Measurements from ENCODE around the gene RABGAP1.

RABGAP1 gene

DNA sequence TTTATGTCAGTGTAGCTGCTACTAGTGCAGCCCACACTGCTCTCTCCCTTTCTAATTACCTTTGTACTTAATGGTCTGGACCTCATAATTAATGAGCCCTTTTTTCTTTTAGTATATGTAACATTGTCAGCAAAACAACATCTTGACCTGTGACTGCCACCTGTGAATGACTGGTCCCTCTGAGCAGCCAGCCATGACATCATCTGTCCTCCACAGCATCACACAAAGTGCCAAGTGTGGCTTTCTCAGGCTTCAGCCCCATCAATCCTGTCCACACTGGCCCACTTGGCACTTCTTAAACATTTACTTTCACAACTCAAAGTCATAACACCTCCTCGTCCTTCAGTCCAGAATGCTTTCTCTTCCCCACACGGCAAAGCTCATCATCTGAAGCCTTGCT lies 197.3 kb downstream of the RABGAP1 start:
- DNase-seq (ENCODE audit: extremely low spot score) = no peak
- ChIA-PET POLR2A (no interaction called here), CTCF (interaction anchor here (1.3 kb wide), 1 partner anchor 12 kb away, joined by 5 read pairs; no protein-coding TSS in a partner anchor)
- TF ChIP-seq, protein P1, sequence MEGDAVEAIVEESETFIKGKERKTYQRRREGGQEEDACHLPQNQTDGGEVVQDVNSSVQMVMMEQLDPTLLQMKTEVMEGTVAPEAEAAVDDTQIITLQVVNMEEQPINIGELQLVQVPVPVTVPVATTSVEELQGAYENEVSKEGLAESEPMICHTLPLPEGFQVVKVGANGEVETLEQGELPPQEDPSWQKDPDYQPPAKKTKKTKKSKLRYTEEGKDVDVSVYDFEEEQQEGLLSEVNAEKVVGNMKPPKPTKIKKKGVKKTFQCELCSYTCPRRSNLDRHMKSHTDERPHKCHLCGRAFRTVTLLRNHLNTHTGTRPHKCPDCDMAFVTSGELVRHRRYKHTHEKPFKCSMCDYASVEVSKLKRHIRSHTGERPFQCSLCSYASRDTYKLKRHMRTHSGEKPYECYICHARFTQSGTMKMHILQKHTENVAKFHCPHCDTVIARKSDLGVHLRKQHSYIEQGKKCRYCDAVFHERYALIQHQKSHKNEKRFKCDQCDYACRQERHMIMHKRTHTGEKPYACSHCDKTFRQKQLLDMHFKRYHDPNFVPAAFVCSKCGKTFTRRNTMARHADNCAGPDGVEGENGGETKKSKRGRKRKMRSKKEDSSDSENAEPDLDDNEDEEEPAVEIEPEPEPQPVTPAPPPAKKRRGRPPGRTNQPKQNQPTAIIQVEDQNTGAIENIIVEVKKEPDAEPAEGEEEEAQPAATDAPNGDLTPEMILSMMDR (IDR thresholded peaks at IDR 0.05; ENCODE audit: control extremely low read depth, extremely low read depth, low read depth, missing control alignments) = no peak

DNA sequence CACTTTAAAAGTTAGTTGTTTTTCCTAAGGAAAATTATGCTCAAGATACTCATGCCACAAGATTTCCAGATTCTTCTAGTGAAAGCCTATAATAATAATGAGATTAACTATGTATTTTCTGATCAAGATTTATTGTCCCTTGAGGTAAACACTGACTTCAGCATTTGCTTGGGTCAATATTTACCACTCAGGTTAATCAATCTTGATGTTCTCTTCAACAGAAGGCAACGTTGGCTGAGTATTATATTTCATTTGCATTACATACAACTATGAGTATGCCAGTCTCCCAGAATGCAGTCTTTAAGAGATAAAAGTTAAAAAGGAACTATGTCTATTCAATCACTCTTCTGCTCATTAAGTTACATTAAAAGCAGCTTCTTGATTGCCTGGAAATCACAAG lies 208.2 kb downstream of the RABGAP1 start:
- DNase-seq (ENCODE audit: extremely low spot score) = no peak
- TF ChIP-seq, protein P1 (IDR thresholded peaks at IDR 0.05; ENCODE audit: control extremely low read depth, extremely low read depth, low read depth, missing control alignments) = no peak
- ChIA-PET POLR2A (no interaction called here), CTCF (interaction anchor here (0.9 kb wide), 1 partner anchor 19 kb away, joined by 3 read pairs; no protein-coding TSS in a partner anchor)

DNA sequence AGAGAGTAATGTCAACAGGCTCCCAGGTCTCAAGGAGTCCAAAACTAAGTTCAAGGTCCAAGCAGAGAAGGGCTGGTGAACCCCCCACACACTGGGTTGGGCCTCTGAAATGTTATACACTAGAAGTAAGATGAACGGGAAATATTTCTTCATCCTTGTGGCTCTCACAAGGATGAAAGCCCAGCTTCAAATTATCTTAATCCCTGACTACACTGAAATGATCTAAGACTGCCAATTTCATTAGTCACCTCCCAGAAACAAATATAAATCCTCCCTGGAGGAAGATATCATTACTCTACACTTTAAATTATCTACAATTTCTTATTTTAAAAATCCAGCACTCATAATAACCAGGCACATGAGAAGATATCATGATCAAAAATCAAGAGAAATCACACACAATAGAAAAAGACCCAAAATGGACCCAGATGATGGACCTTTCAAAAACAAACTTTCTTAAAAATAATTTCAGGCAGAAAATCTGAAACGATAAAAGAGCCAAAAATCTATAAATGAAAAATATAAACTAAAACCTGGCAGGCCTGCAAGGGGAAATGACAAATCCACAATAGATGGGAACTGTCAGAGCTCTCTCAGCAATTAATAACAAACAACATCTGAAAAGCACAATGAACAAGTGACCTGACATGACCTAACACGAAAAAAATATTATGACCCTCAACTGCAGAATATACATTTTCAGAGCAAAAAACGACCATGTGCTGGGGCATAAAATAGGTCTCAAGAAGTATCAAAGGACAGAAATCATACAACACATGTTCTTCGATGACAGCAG lies 210.1 kb downstream of the RABGAP1 start:
- POLR2A ChIA-PET = no interaction called here
- TF ChIP-seq, protein P1 (IDR thresholded peaks at IDR 0.05; ENCODE audit: control extremely low read depth, extremely low read depth, low read depth, missing control alignments) = no peak
- no peak for DNase-seq (ENCODE audit: extremely low spot score)
- CTCF ChIA-PET = no interaction called here
